Endothelial cell of umbilical vein (primary cell): ENCODE measurements around the gene C9. TPM values are rescaled to one million over a fixed set of nuclear protein-coding genes. Genes with fewer than 3 reads are reported as not detected.
A peak's percentile ranks its signal among the peaks of the same experiment; 100 is the strongest.

Experiments used
- BruUV-seq: library from RNA; stranded (reverse); fragments of 400-500 nt; replicated peaks from 2 replicates; lab custom pipeline; 2021; lab: Mats Ljungman, UMichigan
- CTCF ChIA-PET: fragments of 300-600, 350-600 bp; sonication (Branson Sonifier 250); formaldehyde crosslinking; loops from one replicate; lab custom pipeline; 2021; ENCODE audit warnings: antibody characterized with exemption, inconsistent platforms; lab: Charles Lee
- POLR2A ChIA-PET: fragments of 300-600, 350-600 bp; sonication (Branson Sonifier 250); formaldehyde crosslinking; loops from one replicate; lab custom pipeline; 2021; ENCODE audit warnings: antibody characterized with exemption, inconsistent platforms; lab: Charles Lee
- DNase-seq: peaks from one replicate; pipeline ENCODE4 v3.0.0-alpha.2; 2011; ENCODE audit warnings: low read depth, low spot score
- FAIRE-seq: peaks from 2 replicates; lab custom pipeline; 2011; peaks lifted over from hg19 to GRCh38; lab: Jason Lieb, UNC
- H2AFZ ChIP-seq: 2 replicates; pipeline ENCODE4 v1.6.0; 2012; ENCODE audit warnings: low read depth, low read length, control low read depth, inconsistent platforms
- H3K27ac ChIP-seq: 2 replicates; pipeline ENCODE4 v1.5.1; 2011; ENCODE audit warnings: low read depth, mild to moderate bottlenecking, control low read depth, low read length, moderate library complexity; ENCODE audit not compliant: insufficient read depth
- H3K27me3 ChIP-seq, 2 experiments: 2 replicates each; pipeline versions ENCODE4 v1.6.0 to v1.6.1; 2011; ENCODE audit warnings: low read length in 2 of 2, mixed read lengths in 1 of 2; ENCODE audit not compliant: control insufficient read depth in 2 of 2, insufficient read depth in 2 of 2
- H3K36me3 ChIP-seq, 2 experiments: 2 replicates in 1 of 2; 3 replicates in 1 of 2; pipeline ENCODE4 v1.5.1; 2011; ENCODE audit warnings: low read length in 2 of 2, mild to moderate bottlenecking in 1 of 2, moderate library complexity in 1 of 2; ENCODE audit not compliant: control insufficient read depth in 2 of 2, insufficient read depth in 2 of 2; ENCODE audit errors: extremely low read depth in 1 of 2
- H3K4me1 ChIP-seq: 3 replicates; pipeline ENCODE4 v1.5.1; 2011; ENCODE audit warnings: mild to moderate bottlenecking, low read length; ENCODE audit not compliant: control insufficient read depth, insufficient read depth; ENCODE audit errors: extremely low read depth
- H3K4me2 ChIP-seq: 2 replicates; pipeline ENCODE4 v1.6.1; 2011; ENCODE audit warnings: low read length, control low read depth, mixed read lengths; ENCODE audit not compliant: insufficient read depth
- H3K4me3 ChIP-seq, 3 experiments: fragments of 200-600 bp in 1 of 3; sonication (generic), shearing (Covaris generic) in 1 of 3; replicated peaks in 1 of 3; 2 replicates each; pipeline ENCODE4 v1.5.1; 2011 to 2016; ENCODE audit warnings: control low read depth in 3 of 3, low read length in 3 of 3, mild to moderate bottlenecking in 2 of 3, inconsistent platforms in 1 of 3, low read depth in 1 of 3, moderate library complexity in 1 of 3; ENCODE audit not compliant: insufficient read depth in 1 of 3
- H3K79me2 ChIP-seq: 2 replicates; pipeline ENCODE4 v1.6.0; 2012; ENCODE audit warnings: low read length, inconsistent platforms; ENCODE audit not compliant: control insufficient read depth, insufficient read depth
- H3K9ac ChIP-seq: replicated peaks from 2 replicates; pipeline ENCODE3; 2011; ENCODE audit warnings: low read length, control low read depth; ENCODE audit not compliant: insufficient read depth; ENCODE audit errors: extremely low read depth
- H3K9me1 ChIP-seq: replicated peaks from 3 replicates; pipeline ENCODE4 v1.6.0; 2011; ENCODE audit warnings: mild to moderate bottlenecking, low read length; ENCODE audit not compliant: control insufficient read depth, insufficient read depth; ENCODE audit errors: extremely low read depth
- H3K9me3 ChIP-seq: replicated peaks from 2 replicates; pipeline ENCODE4 v1.5.1; 2012; ENCODE audit warnings: low read length, inconsistent platforms; ENCODE audit not compliant: control insufficient read depth, insufficient read depth
- H4K20me1 ChIP-seq: replicated peaks from 2 replicates; pipeline ENCODE3; 2011; ENCODE audit warnings: mild to moderate bottlenecking, low read length; ENCODE audit not compliant: control insufficient read depth, insufficient read depth; ENCODE audit errors: extremely low read depth
- FOS ChIP-seq: IDR thresholded peaks from 2 replicates; pipeline ENCODE4 v1.6.1; 2011; ENCODE audit warnings: mild to moderate bottlenecking, low read length, moderate library complexity, borderline replicate concordance; ENCODE audit not compliant: insufficient read depth
- GATA2 ChIP-seq: IDR thresholded peaks from 2 replicates; pipeline ENCODE4 v1.7.0; 2011; ENCODE audit warnings: low read depth, mild to moderate bottlenecking, moderate library complexity, mixed read lengths, low read length; ENCODE audit not compliant: insufficient read length, insufficient read depth
- JUN ChIP-seq: IDR thresholded peaks from 2 replicates; pipeline ENCODE4 v1.6.1; 2011; ENCODE audit warnings: borderline replicate concordance, low read depth; ENCODE audit not compliant: insufficient read length, insufficient read depth
- POLR2A ChIP-seq: IDR thresholded peaks from 2 replicates; pipeline ENCODE4 v1.6.1; 2012; ENCODE audit warnings: low read depth, mild to moderate bottlenecking, control low read depth, low read length
- POLR2AphosphoS5 ChIP-seq: IDR thresholded peaks from 2 replicates; pipeline ENCODE4 v1.6.1; 2012; ENCODE audit warnings: low read depth, mild to moderate bottlenecking, control low read depth, low read length, moderate library complexity; ENCODE audit not compliant: insufficient read depth
- dilution Hi-C: fragments of 300-500 bp; cut with MboI; formaldehyde crosslinking; loops from one replicate; pipeline ENCODE4 v1.15.0; 2019; ENCODE audit warnings: low sequenced_read_pairs; ENCODE audit not compliant: extremely low pct_ligation_motif_present
- intact Hi-C: fragments of 100-400 bp; cut with micrococcal nuclease; formaldehyde crosslinking; loops from one replicate; pipeline ENCODE4 v1.10.0; 2022
- polyA plus RNA-seq, 4 experiments: library from polyadenylated mRNA; depleted of rRNA in 3 of 4; stranded (reverse) in 3 of 4; unstranded in 1 of 4; fragments of >200 nt; gene quantifications; 2 replicates each; pipeline versions ENCODE4 v1.2.1 to v1.2.3, GENCODE V29; 2011 to 2012; ENCODE audit warnings: missing spikeins in 1 of 4
- total RNA-seq: library from RNA; stranded (reverse); gene quantifications from 2 replicates; pipeline ENCODE4 v1.2.3, GENCODE V29; 2021
- TF ChIP-seq, protein P1 (sequence below): IDR thresholded peaks from 2 replicates; pipeline ENCODE4 v1.6.1; 2011; ENCODE audit not compliant: insufficient read depth, insufficient read length
- TF ChIP-seq, protein P2 (sequence below), 2 donors: IDR thresholded peaks; 1 replicate in 1 of 2; 2 replicates in 1 of 2; pipeline ENCODE4 v1.5.1; 2011; ENCODE audit warnings: low read length in 2 of 2, mild to moderate bottlenecking in 2 of 2, moderate library complexity in 2 of 2, control low read depth in 1 of 2, inconsistent platforms in 1 of 2, low read depth in 1 of 2; ENCODE audit not compliant: insufficient read depth in 1 of 2; ENCODE audit errors: extremely low read depth in 1 of 2

The C9 gene
- total and polyA plus RNA-seq, 2 donors (not counting 3 experiments of a cell fraction or from before 2014, with no cell fraction given), result 0.33 TPM; not detected in 1

DNA sequence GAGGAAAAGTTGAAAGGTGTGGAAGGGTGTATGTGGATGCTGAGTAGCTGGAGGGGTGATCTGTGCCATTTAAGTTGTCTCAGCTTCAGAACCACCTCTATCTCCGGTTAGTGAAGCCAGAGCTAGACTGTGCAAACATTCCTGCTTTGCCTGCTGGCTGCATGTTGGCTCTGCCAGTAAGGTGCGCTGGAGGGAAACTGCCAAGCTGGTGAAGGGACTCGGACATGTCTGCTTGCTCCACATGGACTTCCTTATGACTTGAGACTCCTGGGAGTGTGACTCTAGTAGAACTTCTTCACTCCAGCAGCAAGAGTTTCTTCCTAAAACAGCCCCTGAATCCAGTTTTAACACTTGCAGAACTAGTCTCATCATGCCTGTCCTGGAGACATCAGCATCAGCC is 32.5 kb upstream of the C9 start:
- intact Hi-C loops (no loop called here), dilution Hi-C loops (no loop called here)
- FAIRE-seq (no peak), DNase-seq (no peak)
- H2AFZ ChIP-seq, result no peak overlapping the region
- TF ChIP-seq, protein P1, sequence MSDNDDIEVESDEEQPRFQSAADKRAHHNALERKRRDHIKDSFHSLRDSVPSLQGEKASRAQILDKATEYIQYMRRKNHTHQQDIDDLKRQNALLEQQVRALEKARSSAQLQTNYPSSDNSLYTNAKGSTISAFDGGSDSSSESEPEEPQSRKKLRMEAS, result no peak
- peaks cover 17 to 30% of the 10 kb centered on the region in 2 experiments for H3K36me3 ChIP-seq
- H4K20me1 ChIP-seq, result peaks cover 2% of the 10 kb centered on the region
- H3K4me3 ChIP-seq, result no peak overlapping the region
- ChIA-PET CTCF (interaction anchor here (1.2 to 10.1 kb wide), 7 partner anchors 17 to 175 kb away, joined by 3 to 97 read pairs (median 4); partner anchors contain the start of gene DAB2), POLR2A (interaction anchor here (1.6 kb wide), 1 partner anchor 14 kb away, joined by 4 read pairs; no protein-coding TSS in a partner anchor)
- no peak overlapping the region for H3K4me2 ChIP-seq
- H3K9me3 ChIP-seq, result no peaks in the 10 kb centered on the region
- peaks cover 25% of the 10 kb centered on the region for H3K4me1 ChIP-seq
- H3K9me1 ChIP-seq, result no peaks in the 10 kb centered on the region
- no peak overlapping the region for H3K9ac ChIP-seq
- peaks cover 61% of the 10 kb centered on the region for H3K79me2 ChIP-seq
- no peaks in the 10 kb centered on the region for H3K27me3 ChIP-seq
- no peak overlapping the region for H3K27ac ChIP-seq
- BruUV-seq, result no TSS peak

DNA sequence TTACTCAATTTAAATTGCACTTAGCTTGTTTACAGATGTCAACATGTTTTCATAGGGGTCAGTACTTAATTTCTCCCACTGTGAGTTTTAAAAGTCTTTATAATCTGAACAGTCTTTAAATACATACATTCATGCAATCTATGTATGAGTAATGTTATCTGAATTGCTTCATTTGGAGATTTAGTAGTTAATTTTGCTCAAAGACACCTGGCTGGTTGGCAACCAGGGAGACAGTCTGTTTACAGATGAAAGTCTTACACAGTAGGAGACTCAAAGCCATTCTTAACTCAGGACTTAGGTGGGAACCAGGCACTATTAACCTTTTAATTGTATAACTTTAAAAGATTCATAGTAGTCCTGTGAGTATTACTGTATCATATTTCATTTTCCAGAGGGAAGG is 31.2 kb upstream of the C9 start:
- no peak overlapping the region for H2AFZ ChIP-seq
- ChIA-PET CTCF (interaction anchor here (0.7 to 10.1 kb wide), 8 partner anchors 10 to 178 kb away, joined by 3 to 97 read pairs (median 5); partner anchors contain the start of gene DAB2), POLR2A (interaction anchor here (0.6 to 1.8 kb wide), 3 partner anchors 15 to 106 kb away, joined by 3 to 9 read pairs (median 4); partner anchors contain the start of gene DAB2)
- peak overlapping the region; percentile 42 for H3K27ac ChIP-seq
- peaks cover under 1% of the 10 kb centered on the region for H4K20me1 ChIP-seq
- DNase-seq (no peak), FAIRE-seq (no peak)
- TF ChIP-seq GATA2, result no peak
- no peak for TF ChIP-seq POLR2A
- TF ChIP-seq, protein P2, sequence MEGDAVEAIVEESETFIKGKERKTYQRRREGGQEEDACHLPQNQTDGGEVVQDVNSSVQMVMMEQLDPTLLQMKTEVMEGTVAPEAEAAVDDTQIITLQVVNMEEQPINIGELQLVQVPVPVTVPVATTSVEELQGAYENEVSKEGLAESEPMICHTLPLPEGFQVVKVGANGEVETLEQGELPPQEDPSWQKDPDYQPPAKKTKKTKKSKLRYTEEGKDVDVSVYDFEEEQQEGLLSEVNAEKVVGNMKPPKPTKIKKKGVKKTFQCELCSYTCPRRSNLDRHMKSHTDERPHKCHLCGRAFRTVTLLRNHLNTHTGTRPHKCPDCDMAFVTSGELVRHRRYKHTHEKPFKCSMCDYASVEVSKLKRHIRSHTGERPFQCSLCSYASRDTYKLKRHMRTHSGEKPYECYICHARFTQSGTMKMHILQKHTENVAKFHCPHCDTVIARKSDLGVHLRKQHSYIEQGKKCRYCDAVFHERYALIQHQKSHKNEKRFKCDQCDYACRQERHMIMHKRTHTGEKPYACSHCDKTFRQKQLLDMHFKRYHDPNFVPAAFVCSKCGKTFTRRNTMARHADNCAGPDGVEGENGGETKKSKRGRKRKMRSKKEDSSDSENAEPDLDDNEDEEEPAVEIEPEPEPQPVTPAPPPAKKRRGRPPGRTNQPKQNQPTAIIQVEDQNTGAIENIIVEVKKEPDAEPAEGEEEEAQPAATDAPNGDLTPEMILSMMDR (IDR thresholded peaks at IDR 0.05; ENCODE audit: extremely low read depth in 1 of 2, insufficient read depth in 1 of 2, low read depth in 1 of 2, low read length in 2 of 2), result no peak
- TF ChIP-seq JUN, result no peak
- TF ChIP-seq FOS, result no peak
- TF ChIP-seq, protein P1, result no peak
- TF ChIP-seq POLR2AphosphoS5, result no peak
- H3K36me3 ChIP-seq, result peaks cover 24 to 37% of the 10 kb centered on the region in 2 experiments
- no peaks in the 10 kb centered on the region for H3K9me3 ChIP-seq
- BruUV-seq, result TSS peak; percentile 93
- peaks cover 52% of the 10 kb centered on the region for H3K79me2 ChIP-seq
- no peaks in the 10 kb centered on the region for H3K27me3 ChIP-seq
- H3K9ac ChIP-seq, result no peak overlapping the region
- no peak overlapping the region for H3K4me2 ChIP-seq
- H3K9me1 ChIP-seq, result no peaks in the 10 kb centered on the region
- H3K4me1 ChIP-seq, result peaks cover 21% of the 10 kb centered on the region
- dilution Hi-C loops, result no loop called here
- H3K4me3 ChIP-seq, result no peak overlapping the region
- intact Hi-C loops, result no loop called here
